HG03575 (cell line): Measurements from ENCODE around the gene ARRB1.
"Not testable (repeated sequence)": the region's sequence is repeated elsewhere in the genome, so short reads cannot be mapped to it uniquely, and the experiment has no call there.

Source experiments
- ATAC-seq: cut with Tn5 transposase; IDR thresholded peaks from one replicate; pipeline ENCODE4 v1.9.1; 2021; ENCODE audit not compliant: unreplicated experiment, insufficient number of reproducible peaks, low FRiP score; ENCODE audit errors: extremely low read depth

ARRB1 gene

GRCh38 chr11:75374646-75375045 is 23.2 kb upstream of the ARRB1 start:
- ATAC-seq, result no peak

GRCh38 chr11:75373201-75373600 is 21.7 kb upstream of the ARRB1 start:
- no peak for ATAC-seq

- no peak for ATAC-seq
Observed at GRCh38 chr11:75371949-75372876, 20.8 kb upstream of the ARRB1 start.

- ATAC-seq, result no peak
Observed at GRCh38 chr11:75369560-75370255, 18.2 kb upstream of the ARRB1 start.

GRCh38 chr11:75366826-75367225 is 15.4 kb upstream of the ARRB1 start:
- ATAC-seq, result not testable (repeated sequence)

- no peak for ATAC-seq
Observed at GRCh38 chr11:75365711-75366181, 14.3 kb upstream of the ARRB1 start.

GRCh38 chr11:75362285-75362684 is 10.8 kb upstream of the ARRB1 start:
- ATAC-seq, result not testable (repeated sequence)

GRCh38 chr11:75356613-75357012 is 5.2 kb upstream of the ARRB1 start:
- ATAC-seq, result no peak

GRCh38 chr11:75355051-75355450 is 3.6 kb upstream of the ARRB1 start:
- ATAC-seq, result no peak

- no peak for ATAC-seq
Observed at GRCh38 chr11:75352588-75353206, 1.2 kb upstream of the ARRB1 start.

GRCh38 chr11:75351791-75352587 is 528 bp upstream of the ARRB1 start:
- ATAC-seq, result no peak

GRCh38 chr11:75350743-75351540 is 519 bp downstream of the ARRB1 start:
- no peak for ATAC-seq

- no peak for ATAC-seq
Observed at GRCh38 chr11:75350122-75350742, 1.2 kb downstream of the ARRB1 start.

GRCh38 chr11:75349521-75350116 is 1.8 kb downstream of the ARRB1 start:
- no peak for ATAC-seq

- ATAC-seq, result no peak
Observed at GRCh38 chr11:75347781-75348566, 3.5 kb downstream of the ARRB1 start.

- ATAC-seq, result no peak
Observed at GRCh38 chr11:75346912-75347647, 4.4 kb downstream of the ARRB1 start.
